Loucy (cell line): ENCODE measurements around the gene APOA5.

Source experiments
- H2AFZ ChIP-seq: fragments of 200-600 bp; sonication (generic); 2 replicates; pipeline ENCODE4 v1.6.0; 2016; ENCODE audit warnings: antibody characterized with exemption, mild to moderate bottlenecking, low read length, moderate library complexity
- H3F3A ChIP-seq: fragments of 200-600 bp; 2 replicates; pipeline ENCODE4 v1.6.0; 2016; ENCODE audit warnings: antibody characterized with exemption, low read depth, mild to moderate bottlenecking
- H3K27me3 ChIP-seq: fragments of 200-600 bp; sonication (generic); 2 replicates; pipeline ENCODE4 v1.6.1; 2014; ENCODE audit warnings: low read length, mild to moderate bottlenecking; ENCODE audit not compliant: insufficient read depth, poor library complexity, severe bottlenecking
- H3K36me3 ChIP-seq: fragments of 200-600 bp; sonication (generic); 2 replicates; pipeline ENCODE4 v1.6.1; 2016; ENCODE audit warnings: low read length; ENCODE audit not compliant: insufficient read depth
- H3K4me1 ChIP-seq: fragments of 200-600 bp; sonication (generic); 2 replicates; pipeline ENCODE4 v1.5.1; 2014; ENCODE audit warnings: low read length, mild to moderate bottlenecking; ENCODE audit not compliant: insufficient read depth, poor library complexity, severe bottlenecking
- H3K4me2 ChIP-seq: fragments of 200-600 bp; sonication (generic); 2 replicates; pipeline ENCODE4 v1.6.0; 2014; ENCODE audit warnings: antibody characterized with exemption, low read length, low read depth, mild to moderate bottlenecking; ENCODE audit not compliant: poor library complexity, severe bottlenecking
- H3K4me3 ChIP-seq: fragments of 200-600 bp; sonication (generic); 2 replicates; pipeline ENCODE4 v1.5.1; 2014; ENCODE audit warnings: low read length, mild to moderate bottlenecking, mixed read lengths; ENCODE audit not compliant: poor library complexity, severe bottlenecking
- H3K79me2 ChIP-seq: fragments of 200-600 bp; sonication (generic); 2 replicates; pipeline ENCODE4 v1.6.1; 2014; ENCODE audit warnings: low read length; ENCODE audit not compliant: insufficient read depth
- H3K9ac ChIP-seq: fragments of 200-600 bp; sonication (generic); 2 replicates; pipeline ENCODE4 v1.6.0; 2014; ENCODE audit warnings: mild to moderate bottlenecking, low read depth, low read length, moderate library complexity; ENCODE audit not compliant: poor library complexity, severe bottlenecking
- H3K9me2 ChIP-seq: fragments of 200-600 bp; sonication (generic); replicated peaks from 2 replicates; pipeline ENCODE4 v1.6.1; 2016; ENCODE audit warnings: low read depth, low read length, mixed read lengths
- H3K9me3 ChIP-seq: fragments of 200-600 bp; sonication (generic); 2 replicates; pipeline ENCODE4 v1.6.1; 2014; ENCODE audit warnings: mild to moderate bottlenecking, antibody characterized with exemption, low read length, low read depth; ENCODE audit not compliant: insufficient read depth
- H4K20me1 ChIP-seq: fragments of 200-600 bp; sonication (generic); 2 replicates; pipeline ENCODE4 v1.6.0; 2014; ENCODE audit warnings: antibody characterized with exemption, low read length, mild to moderate bottlenecking; ENCODE audit not compliant: insufficient read depth, poor library complexity, severe bottlenecking
- CTCF ChIP-seq: fragments of 200-600 bp; sonication (generic); conservative IDR thresholded peaks from 2 replicates; pipeline ENCODE4 v1.5.1; 2014; ENCODE audit warnings: mild to moderate bottlenecking, antibody characterized with exemption, low read length
- EZH2phosphoT487 ChIP-seq: fragments of 200-600 bp; IDR thresholded peaks from 2 replicates; pipeline ENCODE4 v1.6.1; 2018; ENCODE audit warnings: antibody characterized with exemption, mild to moderate bottlenecking, moderate library complexity, borderline replicate concordance

The APOA5 gene

GRCh38 chr11:116782728-116783127 lies 9.0 kb downstream of the APOA5 start:
- H3K4me3 ChIP-seq = no peak overlapping the region
- no peaks in the 10 kb centered on the region for H3K27me3 ChIP-seq
- H2AFZ ChIP-seq = no peak overlapping the region
- no peaks in the 10 kb centered on the region for H3F3A ChIP-seq
- TF ChIP-seq EZH2phosphoT487 (no peak), CTCF (no peak)
- peaks cover 48% of the 10 kb centered on the region for H3K79me2 ChIP-seq
- no peak overlapping the region for H3K4me2 ChIP-seq
- peaks cover 64% of the 10 kb centered on the region for H3K36me3 ChIP-seq
- peaks cover 35% of the 10 kb centered on the region for H3K4me1 ChIP-seq
- no peak overlapping the region for H3K9ac ChIP-seq
- peaks cover 17% of the 10 kb centered on the region for H4K20me1 ChIP-seq
- H3K9me3 ChIP-seq = no peaks in the 10 kb centered on the region
- H3K9me2 ChIP-seq = no peaks in the 10 kb centered on the region

- Histone ChIP-seq H4K20me1 (peaks cover 5% of the 10 kb centered on the region), H3K9me2 (no peaks in the 10 kb centered on the region), H3K36me3 (peaks cover 45% of the 10 kb centered on the region), H2AFZ (no peak overlapping the region), H3K4me3 (no peak overlapping the region), H3K4me2 (no peak overlapping the region), H3F3A (0 out of 2 replicates have a peak, but pooled peaks cover 3% of the 10 kb centered on the region), H3K79me2 (peaks cover 12% of the 10 kb centered on the region; the same call in 1 of the 2 replicates), H3K4me1 (peaks cover 19% of the 10 kb centered on the region), H3K9ac (no peak overlapping the region), H3K9me3 (no peaks in the 10 kb centered on the region), H3K27me3 (no peaks in the 10 kb centered on the region)
- TF ChIP-seq EZH2phosphoT487 = no peak
- no peak for TF ChIP-seq CTCF
These were observed 13.1 kb downstream of the APOA5 start for GRCh38 chr11:116778556-116778955.

GRCh38 chr11:116777056-116777455 lies 14.6 kb downstream of the APOA5 start:
- Histone ChIP-seq H3K9me3 (no peaks in the 10 kb centered on the region), H3K4me2 (no peak overlapping the region), H3F3A (0 out of 2 replicates have a peak, but pooled peaks cover 3% of the 10 kb centered on the region), H3K4me3 (no peak overlapping the region), H3K4me1 (peaks cover 24% of the 10 kb centered on the region), H3K9ac (no peak overlapping the region), H3K9me2 (no peaks in the 10 kb centered on the region), H3K27me3 (no peaks in the 10 kb centered on the region), H3K36me3 (peaks cover 30% of the 10 kb centered on the region), H2AFZ (no peak overlapping the region), H4K20me1 (peaks cover 8% of the 10 kb centered on the region), H3K79me2 (peaks cover 16% of the 10 kb centered on the region)
- TF ChIP-seq CTCF (no peak), EZH2phosphoT487 (no peak)
